ENCODE data around the gene ABCA13. TPM values are rescaled to one million over a fixed set of nuclear protein-coding genes. Genes with fewer than 3 reads are reported as not detected.

The ABCA13 gene
- total RNA-seq (6.0 TPM), polyA plus RNA-seq (ENCODE audit: insufficient read depth, low read depth, low replicate concordance) (0.62 TPM)
- long read RNA-seq, donor 1, result 0 reads
- long read RNA-seq, donor 2, result 0 reads
- long read RNA-seq, donor 3, result 0 reads
- long read RNA-seq, donor 4, result 0 reads
- long read RNA-seq, donor 5, result 0 reads
- long read RNA-seq, donor 6, result 0 reads
- long read RNA-seq, donor 7, partial matches to known transcripts, result 1 of 1 reads
- long read RNA-seq, donor 7, other reads (novel, unspliced or antisense), result 0 of 1 reads
- long read RNA-seq, donor 8, result 0 reads
- long read RNA-seq, donor 9, result 0 reads
- long read RNA-seq, donor 10, result 0 reads

GRCh38 chr7:48171202-48171601, at the start of gene ABCA13:
TSS of gene ABCA13 (plus strand) at chr7:48171458. CDS start at chr7:48171484, 26 bp downstream.
- Histone ChIP-seq H3K36me3 (ENCODE audit: control insufficient read depth in 2 of 3, insufficient read depth in 3 of 3, low read length in 3 of 3) (no peaks in the 10 kb centered on the region), H3K4me1 (ENCODE audit: control insufficient read depth in 2 of 3, insufficient read depth in 2 of 3, low read depth in 1 of 3, low read length in 3 of 3) (no peaks in the 10 kb centered on the region), H3K4me3 (ENCODE audit: low read length in 3 of 3) (no peak within 1 kb of the TSS), H3K27ac (ENCODE audit: low read depth in 2 of 2, low read length in 2 of 2) (no peak within 1 kb of the TSS), H3K9ac (ENCODE audit: low read length in 3 of 3) (no peak within 1 kb of the TSS), H3K9me3 (ENCODE audit: control insufficient read depth in 2 of 3, insufficient read depth in 1 of 3, low read length in 3 of 3) (no peaks in the 10 kb centered on the region), H3K27me3 (ENCODE audit: control insufficient read depth, insufficient read depth, low read length) (no peaks in the 10 kb centered on the region)
- TF ChIP-seq CTCF (IDR thresholded peaks at IDR 0.05; ENCODE audit: borderline replicate concordance, extremely low read depth, insufficient read depth), result no peak
- DNase-seq, result no peak
- intact Hi-C loops (cut with DNase I), result no loop called here
- FAIRE-seq, result no peak

- no peak for FAIRE-seq
- intact Hi-C loops (cut with DNase I), result no loop called here
- DNase-seq, result no peak
- H3K27me3 ChIP-seq (ENCODE audit: control insufficient read depth, insufficient read depth, low read length), result no peaks in the 10 kb centered on the region
- no peak for TF ChIP-seq CTCF (IDR thresholded peaks at IDR 0.05; ENCODE audit: borderline replicate concordance, extremely low read depth, insufficient read depth)
- no peaks in the 10 kb centered on the region for H3K36me3 ChIP-seq (ENCODE audit: control insufficient read depth in 2 of 3, insufficient read depth in 3 of 3, low read length in 3 of 3)
- H3K9me3 ChIP-seq (ENCODE audit: control insufficient read depth in 2 of 3, insufficient read depth in 1 of 3, low read length in 3 of 3), result peaks cover 0 to 3% (median 0%) of the 10 kb centered on the region in 3 donors
- H3K9ac ChIP-seq (ENCODE audit: low read length in 3 of 3), result no peak overlapping the region
- no peaks in the 10 kb centered on the region for H3K4me1 ChIP-seq (ENCODE audit: control insufficient read depth in 2 of 3, insufficient read depth in 2 of 3, low read depth in 1 of 3, low read length in 3 of 3)
- H3K27ac ChIP-seq (ENCODE audit: low read depth in 2 of 2, low read length in 2 of 2), result no peak overlapping the region
- H3K4me3 ChIP-seq (ENCODE audit: low read length in 3 of 3), result no peak overlapping the region
Measured at GRCh38 chr7:48126037-48126436, 45.2 kb upstream of the ABCA13 start.

- intact Hi-C loops (cut with DNase I), result no loop called here
- H3K9ac ChIP-seq (ENCODE audit: low read length in 3 of 3), result no peak overlapping the region
- no peaks in the 10 kb centered on the region for H3K36me3 ChIP-seq (ENCODE audit: control insufficient read depth in 2 of 3, insufficient read depth in 3 of 3, low read length in 3 of 3)
- FAIRE-seq (no peak), DNase-seq (no peak)
- no peaks in the 10 kb centered on the region for H3K4me1 ChIP-seq (ENCODE audit: control insufficient read depth in 2 of 3, insufficient read depth in 2 of 3, low read depth in 1 of 3, low read length in 3 of 3)
- H3K9me3 ChIP-seq (ENCODE audit: control insufficient read depth in 2 of 3, insufficient read depth in 1 of 3, low read length in 3 of 3), result peaks cover 0 to 3% (median 0%) of the 10 kb centered on the region in 3 donors
- TF ChIP-seq CTCF (IDR thresholded peaks at IDR 0.05; ENCODE audit: borderline replicate concordance, extremely low read depth, insufficient read depth), result no peak
- H3K27ac ChIP-seq (ENCODE audit: low read depth in 2 of 2, low read length in 2 of 2), result no peak overlapping the region
- no peak overlapping the region for H3K4me3 ChIP-seq (ENCODE audit: low read length in 3 of 3)
- H3K27me3 ChIP-seq (ENCODE audit: control insufficient read depth, insufficient read depth, low read length), result no peaks in the 10 kb centered on the region
Measured at GRCh38 chr7:48130658-48131108, 40.6 kb upstream of the ABCA13 start.
